H1 (cell line): ENCODE measurements around the gene SEMA7A. TPM values are rescaled to one million over a fixed set of nuclear protein-coding genes. Genes with fewer than 3 reads are reported as not detected.

ENCODE experiments used
- CTCF ChIA-PET: fragments of 300-600 bp; sonication (Branson Sonifier 250); formaldehyde crosslinking; loops from one replicate; lab custom pipeline; 2021; ENCODE audit not compliant: partially characterized antibody; lab: Charles Lee
- POLR2A ChIA-PET: fragments of 300-600 bp; sonication (Branson Sonifier 250); formaldehyde crosslinking; loops from one replicate; lab custom pipeline; 2021; ENCODE audit warnings: inconsistent platforms; ENCODE audit not compliant: partially characterized antibody; lab: Charles Lee
- DNase-seq, 2 experiments: peaks; one replicate each; pipeline versions ENCODE4 v3.0.0 to v3.0.0-alpha.2; 2010 to 2022; ENCODE audit warnings: low spot score in 2 of 2, low read depth in 1 of 2, mixed read lengths in 1 of 2
- FAIRE-seq: peaks from 2 replicates; lab custom pipeline; 2011; peaks lifted over from hg19 to GRCh38; lab: Jason Lieb, UNC
- H2AFZ ChIP-seq: 2 replicates; pipeline ENCODE4 v1.8.1; 2012; ENCODE audit warnings: low read length, inconsistent platforms
- H2AK5ac ChIP-seq: 2 replicates; pipeline ENCODE4 v1.6.1; 2013; ENCODE audit warnings: low read depth, low read length
- H2BK120ac ChIP-seq: replicated peaks from 2 replicates; pipeline ENCODE3; 2013; ENCODE audit warnings: low read depth, low read length, inconsistent platforms
- H2BK12ac ChIP-seq: 2 replicates; pipeline ENCODE4 v1.6.1; 2013; ENCODE audit warnings: low read depth, low read length
- H2BK15ac ChIP-seq: 2 replicates; pipeline ENCODE4 v1.6.1; 2013; ENCODE audit warnings: low read length
- H2BK20ac ChIP-seq: 2 replicates; pipeline ENCODE4 v1.6.1; 2013; ENCODE audit warnings: low read length
- H2BK5ac ChIP-seq: 2 replicates; pipeline ENCODE4 v1.6.1; 2013; ENCODE audit warnings: low read depth, low read length
- H3K14ac ChIP-seq: 2 replicates; pipeline ENCODE4 v1.6.1; 2013; ENCODE audit warnings: inconsistent platforms; ENCODE audit not compliant: insufficient read length
- H3K18ac ChIP-seq: 2 replicates; pipeline ENCODE4 v1.6.1; 2013; ENCODE audit warnings: low read length; ENCODE audit errors: extremely low read depth
- H3K23ac ChIP-seq: 2 replicates; pipeline ENCODE4 v1.6.1; 2013; ENCODE audit warnings: inconsistent platforms; ENCODE audit not compliant: insufficient read length
- H3K23me2 ChIP-seq: 2 replicates; pipeline ENCODE4 v1.6.1; 2013; ENCODE audit warnings: low read depth, low read length
- H3K27ac ChIP-seq: 2 replicates; pipeline ENCODE4 v1.6.1; 2011; ENCODE audit warnings: low read depth, low read length, inconsistent platforms
- H3K27me3 ChIP-seq, 4 experiments: replicated peaks in 1 of 4; 1 replicate in 1 of 4; 2 replicates in 3 of 4; pipeline versions ENCODE4 v1.6.1 to v1.8.1; 2011 to 2013; ENCODE audit warnings: low read length in 3 of 4, mild to moderate bottlenecking in 3 of 4, inconsistent platforms in 2 of 4, mixed read lengths in 2 of 4, moderate library complexity in 1 of 4; ENCODE audit not compliant: control insufficient read depth in 3 of 4, insufficient read depth in 3 of 4; ENCODE audit errors: extremely low read depth in 1 of 4
- H3K36me3 ChIP-seq, 4 experiments: 2 replicates each; pipeline versions ENCODE4 v1.6.1 to v1.8.1; 2011 to 2013; ENCODE audit warnings: mild to moderate bottlenecking in 4 of 4, low read length in 3 of 4, moderate library complexity in 2 of 4, control low read depth in 1 of 4, inconsistent platforms in 1 of 4; ENCODE audit not compliant: insufficient read depth in 4 of 4, control insufficient read depth in 2 of 4
- H3K4ac ChIP-seq: replicated peaks from 2 replicates; pipeline ENCODE3; 2013; ENCODE audit warnings: low read length, low read depth, mixed read lengths, inconsistent platforms; ENCODE audit not compliant: insufficient read length
- H3K4me1 ChIP-seq, 4 experiments: replicated peaks in 1 of 4; 1 replicate in 1 of 4; 2 replicates in 3 of 4; pipeline versions ENCODE4 v1.6.1 to v1.8.1; 2011 to 2013; ENCODE audit warnings: low read length in 3 of 4, inconsistent platforms in 2 of 4, mixed read lengths in 1 of 4; ENCODE audit not compliant: insufficient read depth in 4 of 4, control insufficient read depth in 3 of 4
- H3K4me2 ChIP-seq, 2 experiments: 2 replicates each; pipeline versions ENCODE4 v1.6.1 to v1.8.1; 2011 to 2013; ENCODE audit warnings: low read depth in 2 of 2, low read length in 2 of 2, control low read depth in 1 of 2, inconsistent platforms in 1 of 2, mild to moderate bottlenecking in 1 of 2; ENCODE audit not compliant: insufficient read depth in 1 of 2
- H3K4me3 ChIP-seq, 4 experiments: fragments of 200-600, 300-600 bp in 1 of 4; sonication (generic), shearing (Covaris generic), sonication (Bioruptor Twin) in 1 of 4; 2 replicates each; pipeline versions ENCODE4 v1.5.1 to v1.8.1; 2011 to 2016; ENCODE audit warnings: low read length in 4 of 4, low read depth in 3 of 4, control low read depth in 2 of 4, inconsistent platforms in 2 of 4, mild to moderate bottlenecking in 2 of 4, mixed read lengths in 1 of 4, moderate library complexity in 1 of 4; ENCODE audit not compliant: insufficient read depth in 2 of 4; ENCODE audit errors: extremely low read depth in 1 of 4
- H3K56ac ChIP-seq: replicated peaks from 2 replicates; pipeline ENCODE3; 2013; ENCODE audit warnings: low read depth, mild to moderate bottlenecking, mixed read lengths, low read length, inconsistent platforms; ENCODE audit not compliant: insufficient read length
- H3K79me1 ChIP-seq: 2 replicates; pipeline ENCODE4 v1.6.1; 2013; ENCODE audit warnings: low read depth, low read length, control low read depth
- H3K79me2 ChIP-seq, 2 experiments: 2 replicates each; pipeline versions ENCODE4 v1.6.1 to v1.8.1; 2012 to 2013; ENCODE audit warnings: low read length in 2 of 2, mild to moderate bottlenecking in 2 of 2, inconsistent platforms in 1 of 2; ENCODE audit not compliant: insufficient read depth in 2 of 2, control insufficient read depth in 1 of 2
- H3K9ac ChIP-seq, 4 experiments: replicated peaks in 1 of 4; 1 replicate in 1 of 4; 2 replicates in 3 of 4; pipeline versions ENCODE4 v1.6.1 to v1.8.1; 2011 to 2013; ENCODE audit warnings: low read depth in 3 of 4, low read length in 3 of 4, control low read depth in 2 of 4, mild to moderate bottlenecking in 2 of 4, moderate library complexity in 2 of 4, inconsistent platforms in 1 of 4; ENCODE audit errors: extremely low read depth in 1 of 4
- H3K9me3 ChIP-seq, 2 experiments: 2 replicates each; pipeline versions ENCODE4 v1.6.1 to v1.8.1; 2012 to 2013; ENCODE audit warnings: mild to moderate bottlenecking in 2 of 2, moderate library complexity in 2 of 2, control low read depth in 1 of 2, inconsistent platforms in 1 of 2, low read depth in 1 of 2, low read length in 1 of 2, mixed read lengths in 1 of 2; ENCODE audit not compliant: insufficient read depth in 2 of 2
- H4K20me1 ChIP-seq, 2 experiments: replicated peaks in 1 of 2; 2 replicates each; pipeline versions ENCODE3 to v1.8.1; 2011 to 2013; ENCODE audit warnings: inconsistent platforms in 2 of 2, low read length in 2 of 2, mild to moderate bottlenecking in 1 of 2; ENCODE audit not compliant: insufficient read depth in 2 of 2, control insufficient read depth in 1 of 2
- H4K5ac ChIP-seq: 2 replicates; pipeline ENCODE4 v1.6.1; 2013; ENCODE audit warnings: low read length, low read depth, mixed read lengths, inconsistent platforms; ENCODE audit not compliant: insufficient read length
- H4K8ac ChIP-seq: 2 replicates; pipeline ENCODE4 v1.8.0; 2013; ENCODE audit warnings: mild to moderate bottlenecking, moderate library complexity, low read length, inconsistent platforms; ENCODE audit not compliant: insufficient read depth; ENCODE audit errors: extremely low read depth
- H4K91ac ChIP-seq: replicated peaks from 2 replicates; pipeline ENCODE3; 2013; ENCODE audit warnings: low read length, mixed read lengths, inconsistent platforms; ENCODE audit not compliant: insufficient read length
- ATF2 ChIP-seq: IDR thresholded peaks from 2 replicates; pipeline ENCODE4 v1.6.1; 2012; ENCODE audit warnings: low read length, inconsistent platforms
- BCL11A ChIP-seq, 2 experiments: IDR thresholded peaks; one replicate each; pipeline ENCODE4 v1.6.1; 2011; ENCODE audit warnings: low read depth in 2 of 2, low read length in 2 of 2, mild to moderate bottlenecking in 2 of 2
- CHD1 ChIP-seq: IDR thresholded peaks from 2 replicates; pipeline ENCODE4 v1.6.1; 2012; ENCODE audit warnings: low read depth, low read length, improper control_type of control experiment
- CTCF ChIP-seq, 3 experiments: IDR thresholded peaks; 1 replicate in 2 of 3; 2 replicates in 1 of 3; pipeline versions ENCODE4 v1.5.1 to v1.6.1; 2011; ENCODE audit warnings: low read length in 3 of 3, mild to moderate bottlenecking in 3 of 3, inconsistent platforms in 2 of 3, low read depth in 1 of 3, moderate library complexity in 1 of 3; ENCODE audit not compliant: insufficient read depth in 1 of 3; ENCODE audit errors: control extremely low read depth in 1 of 3
- MAFK ChIP-seq: IDR thresholded peaks from 2 replicates; pipeline ENCODE4 v1.6.1; 2012; ENCODE audit warnings: low read depth, mild to moderate bottlenecking, improper control_type of control experiment, low read length
- POLR2A ChIP-seq, 2 experiments: IDR thresholded peaks; 1 replicate in 1 of 2; 2 replicates in 1 of 2; pipeline ENCODE4 v1.6.1; 2011; ENCODE audit warnings: low read depth in 2 of 2, low read length in 2 of 2, mild to moderate bottlenecking in 2 of 2; ENCODE audit errors: control extremely low read depth in 1 of 2
- POLR2AphosphoS5 ChIP-seq: IDR thresholded peaks from 2 replicates; pipeline ENCODE4 v1.6.1; 2011; ENCODE audit warnings: low read depth, low read length
- TAF1 ChIP-seq: IDR thresholded peaks from 2 replicates; pipeline ENCODE4 v1.6.1; 2011; ENCODE audit warnings: mild to moderate bottlenecking, low read depth, low read length
- WGBS, 2 experiments: shearing (Covaris generic) in 1 of 2; methylation state at CpG; one replicate each; pipeline versions ENCODE4 v1.1.6 to v1.1.7; 2013 to 2015; ENCODE audit warnings: low lambda C conversion rate in 2 of 2, mixed read lengths in 2 of 2, inconsistent platforms in 1 of 2, low coverage in 1 of 2, missing lambda C conversion rate in 1 of 2; ENCODE audit not compliant: insufficient replicate concordance in 2 of 2, insufficient coverage in 1 of 2, insufficient read length in 1 of 2; ENCODE audit errors: extremely low coverage in 1 of 2, missing lambda C conversion rate in 1 of 2; 5-methylcytosine and 5-hydroxymethylcytosine counted together
- polyA plus RNA-seq, 7 experiments: library from polyadenylated mRNA; depleted of rRNA in 3 of 7; stranded (reverse) in 5 of 7; unstranded in 2 of 7; fragments of >200 nt in 5 of 7; fragments of 200-250 nt in 2 of 7; gene quantifications; 1 replicate in 5 of 7; 2 replicates in 1 of 7; 4 replicates in 1 of 7; pipeline versions ENCODE4 v1.2.1 to v1.2.3, GENCODE V29; 2011 to 2013; ENCODE audit warnings: missing spikeins in 2 of 7, mixed read lengths in 2 of 7
- total RNA-seq: library from RNA; stranded (reverse); fragmentation: NEBNext Ultra II Directional; extraction: Animal tissue kit (Norgen Biotek cat#: 25700); gene quantifications from 2 replicates; pipeline ENCODE4 v1.2.1, GENCODE V29; 2021

SEMA7A gene
- total and polyA plus RNA-seq, 2 of the 8 experiments (the other 6 are each of a cell fraction or from before 2014, with no cell fraction given), result 10.7 to 15.0 TPM

GRCh38 chr15:74388363-74388951, 45.3 kb downstream of the SEMA7A start:
- H3K4me2 ChIP-seq, result no peak overlapping the region
- H4K5ac ChIP-seq, result no peak overlapping the region
- H2BK15ac ChIP-seq, result no peak overlapping the region
- H3K27ac ChIP-seq, result peak overlapping the region; percentile 23; the same call in 1 of the 2 replicates
- H3K4me3 ChIP-seq, result no peak overlapping the region
- no peak overlapping the region for H3K14ac ChIP-seq
- no peaks in the 10 kb centered on the region for H3K23me2 ChIP-seq
- H3K27me3 ChIP-seq, result no peaks in the 10 kb centered on the region
- no peak overlapping the region for H3K23ac ChIP-seq
- POLR2A ChIA-PET, result interaction anchor here (0.7 to 2.2 kb wide), 4 partner anchors 14 to 72 kb away, joined by 3 to 6 read pairs (median 4); partner anchors contain the start of gene UBL7
- H3K4me1 ChIP-seq, result peaks cover 0 to 18% (median 9%) of the 10 kb centered on the region in 4 experiments; a peak in 5 of 7 replicates
- no peak overlapping the region for H3K9ac ChIP-seq
- 93% methylated on average over 10 of the region's 10 CpGs; no CpG with 5 or more reads in 1 of the 2 experiments for WGBS, 2 experiments
- H3K9me3 ChIP-seq, result no peaks in the 10 kb centered on the region
- H2BK5ac ChIP-seq, result no peak overlapping the region
- no peak overlapping the region for H2BK120ac ChIP-seq
- no peak overlapping the region; the same call in 1 of the 2 replicates for H3K18ac ChIP-seq
- H2AK5ac ChIP-seq, result peak overlapping the region; percentile 65; the same call in 1 of the 2 replicates
- peak overlapping the region; percentile 17 for H4K91ac ChIP-seq
- CTCF ChIA-PET, result interaction anchor here (0.6 to 36.8 kb wide), 7 partner anchors 12 to 93 kb away, joined by 3 to 1311 read pairs (median 6); partner anchors contain the start of gene SEMA7A
- FAIRE-seq, result no peak
- H4K20me1 ChIP-seq, result no peaks in the 10 kb centered on the region
- no peak for DNase-seq
- no peak overlapping the region for H2AFZ ChIP-seq
- no peak overlapping the region for H3K56ac ChIP-seq
- no peaks in the 10 kb centered on the region for H3K36me3 ChIP-seq
- H3K4ac ChIP-seq, result no peak overlapping the region
- peak overlapping the region; percentile 75; the same call in 1 of the 2 replicates for H2BK12ac ChIP-seq
- no peak overlapping the region for H2BK20ac ChIP-seq
- no peaks in the 10 kb centered on the region for H3K79me2 ChIP-seq
- H3K79me1 ChIP-seq, result no peaks in the 10 kb centered on the region
- no peak overlapping the region for H4K8ac ChIP-seq
- TF ChIP-seq CTCF (IDR thresholded peaks at IDR 0.05; ENCODE audit: control extremely low read depth in 1 of 3, insufficient read depth in 1 of 3, low read depth in 1 of 3, low read length in 3 of 3) (no peak), TAF1 (no peak), POLR2A (IDR thresholded peaks at IDR 0.05; ENCODE audit: control extremely low read depth in 1 of 2, low read depth in 2 of 2, low read length in 2 of 2) (no peak), ATF2 (no peak), POLR2AphosphoS5 (no peak), CHD1 (no peak), BCL11A (IDR thresholded peaks at IDR 0.05; ENCODE audit: low read depth in 2 of 2, low read length in 2 of 2) (no peak), MAFK (no peak)
